Stimulated activated CD4-positive, alpha-beta T cell treated with anti-CD3 and anti-CD28 coated beads, TNF-alpha, amount 100 ng/mL, for 4 hours (primary cell): ENCODE results near the gene PRKCA.

Experiments
- DNase-seq, 3 experiments: peaks; one replicate each; pipeline ENCODE4 v3.0.0-alpha.2; 2020; ENCODE audit warnings: low read depth in 3 of 3

The PRKCA gene

DNA sequence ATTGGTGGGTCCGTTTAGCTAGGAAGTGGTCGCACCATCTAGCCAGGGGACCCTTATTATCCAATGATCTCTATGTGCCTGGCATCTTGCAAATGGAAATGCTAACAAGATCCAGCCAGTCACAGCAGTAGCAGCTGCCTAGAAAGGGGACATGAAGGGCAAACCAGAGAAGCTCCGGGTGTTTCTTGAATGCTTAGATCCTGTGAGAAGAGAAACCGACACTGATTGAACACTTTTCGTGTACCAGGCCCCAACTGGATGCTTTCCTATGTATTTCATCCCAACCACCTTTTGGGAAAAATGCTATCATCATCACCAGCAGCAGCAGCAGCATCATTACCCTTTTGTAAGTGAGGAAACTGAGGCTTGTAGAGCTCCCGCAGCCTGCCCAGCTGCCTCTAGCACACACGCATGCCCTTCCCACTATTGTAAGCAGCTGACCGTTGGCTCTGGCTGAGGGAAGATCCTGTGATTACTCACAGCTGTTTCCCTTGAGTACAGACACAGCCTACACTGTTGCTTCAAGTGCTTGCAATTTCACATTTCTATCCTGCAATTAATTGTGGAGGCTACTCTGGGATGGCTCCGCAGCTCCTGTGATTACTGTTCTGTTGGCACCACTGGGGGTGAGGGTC is 351.8 kb downstream of the PRKCA start:
- no peak for DNase-seq

DNA sequence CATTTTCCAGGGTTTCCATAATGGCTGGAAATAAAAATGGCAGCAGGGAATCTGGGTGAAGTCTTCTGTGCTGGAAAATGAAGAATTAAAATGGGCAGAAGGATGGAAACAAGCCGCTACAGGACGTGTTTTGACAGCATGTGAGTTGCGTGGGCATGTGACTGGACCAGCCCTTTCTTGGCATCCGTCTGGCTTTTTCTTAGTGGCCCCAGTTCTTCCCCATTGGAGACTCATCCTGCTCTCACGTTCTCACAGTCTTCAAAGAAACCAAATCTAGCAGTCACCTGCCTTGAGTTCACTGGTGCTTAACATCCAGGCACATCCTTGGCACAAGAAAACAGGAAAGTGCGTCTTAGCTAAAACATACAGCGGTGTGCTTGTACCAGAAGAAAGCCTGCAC is 352.4 kb downstream of the PRKCA start:
- no peak for DNase-seq

DNA sequence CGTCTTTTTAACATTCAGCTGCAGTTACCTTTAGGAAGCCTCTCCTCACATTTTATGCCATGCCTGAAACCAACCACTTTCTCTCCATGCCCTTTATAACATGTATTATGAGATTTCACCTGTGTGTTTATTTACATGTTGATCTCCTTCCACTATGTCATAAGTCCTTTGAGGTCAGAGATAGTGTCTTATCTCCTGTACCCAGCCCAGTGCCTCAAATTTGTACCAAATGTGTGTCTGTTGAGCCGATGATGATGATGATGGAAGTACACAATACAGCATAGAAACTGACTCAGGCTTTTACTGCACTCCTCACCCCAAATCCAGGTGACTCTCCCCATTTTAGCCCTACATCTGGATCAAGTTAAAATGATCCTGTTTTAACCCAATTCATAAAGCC is 353.0 kb downstream of the PRKCA start:
- DNase-seq, result no peak

DNA sequence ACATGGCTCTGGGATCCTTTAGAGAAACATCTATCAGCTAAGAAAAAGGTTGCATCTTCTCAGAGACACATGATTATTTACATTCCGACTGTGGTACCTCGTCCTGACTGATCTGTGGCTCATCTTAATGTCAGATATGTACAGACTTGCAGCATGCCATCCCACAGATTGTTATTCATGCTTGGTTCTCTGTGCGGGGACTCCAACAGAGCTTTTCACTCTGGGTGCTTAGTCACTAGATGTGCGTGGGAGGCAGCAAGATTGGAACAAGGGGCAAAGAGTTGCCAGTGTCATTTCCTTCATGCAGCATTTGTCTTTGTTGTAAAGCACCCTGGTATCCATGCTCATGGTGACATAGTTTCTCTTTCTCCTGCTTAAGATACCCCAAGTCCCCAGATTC is 353.4 kb downstream of the PRKCA start:
- peak; percentile 24 to 45 (median 36) for DNase-seq

DNA sequence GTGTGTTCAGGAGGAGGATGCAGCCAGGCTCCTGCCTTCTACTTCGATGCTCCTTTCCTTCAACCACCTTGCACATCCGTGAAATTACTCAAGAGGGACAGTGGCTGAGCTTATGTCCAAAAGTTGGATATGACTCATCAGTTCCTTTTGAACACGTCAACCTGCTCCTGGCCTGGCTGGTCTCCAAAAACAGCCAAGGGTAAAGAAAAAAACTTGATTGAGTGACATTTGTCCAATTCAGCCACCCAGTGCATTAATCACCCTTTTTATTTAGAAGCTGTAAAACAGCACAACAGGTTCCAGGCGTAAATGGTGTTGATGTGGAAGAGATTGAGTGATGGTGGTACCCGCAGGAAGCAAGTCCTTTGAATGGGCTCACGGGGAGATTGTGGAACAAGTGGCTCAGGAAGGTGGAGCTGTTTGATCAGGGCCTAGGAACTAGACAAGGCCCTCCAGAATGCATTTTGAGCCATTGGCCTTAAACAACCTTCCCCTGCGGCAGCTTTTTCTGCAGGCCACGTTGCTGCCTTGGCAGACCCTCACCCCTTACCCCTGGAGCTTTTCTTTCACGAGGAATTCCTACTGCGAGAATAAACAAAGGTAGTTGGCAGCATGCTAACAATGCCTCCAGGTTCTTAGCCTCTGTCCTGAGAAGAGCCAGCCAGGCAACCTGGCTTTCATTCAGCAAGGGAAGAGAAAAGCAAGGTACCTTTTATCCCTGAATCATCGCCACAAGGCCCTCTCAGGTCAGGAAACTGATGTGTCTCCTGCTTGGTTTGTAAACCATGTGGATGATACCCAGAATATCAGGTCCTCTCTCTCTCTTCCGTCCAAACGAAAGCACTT is 359.2 kb downstream of the PRKCA start:
- no peak for DNase-seq

DNA sequence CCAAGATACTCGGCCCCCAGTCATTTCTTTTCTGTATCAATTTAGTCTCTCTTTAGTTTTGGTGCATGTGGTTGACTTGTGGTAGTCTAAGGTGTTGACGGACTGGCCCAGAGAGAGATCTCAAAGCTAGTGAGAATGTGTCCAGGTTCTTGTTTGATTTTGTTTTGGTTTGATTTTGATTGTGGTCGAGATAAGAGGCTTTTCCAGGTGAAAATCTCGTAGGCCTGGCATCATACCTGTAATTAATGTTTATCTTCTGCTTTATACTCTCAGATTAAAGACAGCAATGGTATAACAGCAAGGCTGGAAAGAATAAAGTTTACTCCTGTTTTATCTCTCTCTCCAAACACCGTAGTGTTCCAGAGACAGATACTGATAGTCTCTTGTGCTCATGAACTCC is 360.1 kb downstream of the PRKCA start:
- DNase-seq, result no peak

DNA sequence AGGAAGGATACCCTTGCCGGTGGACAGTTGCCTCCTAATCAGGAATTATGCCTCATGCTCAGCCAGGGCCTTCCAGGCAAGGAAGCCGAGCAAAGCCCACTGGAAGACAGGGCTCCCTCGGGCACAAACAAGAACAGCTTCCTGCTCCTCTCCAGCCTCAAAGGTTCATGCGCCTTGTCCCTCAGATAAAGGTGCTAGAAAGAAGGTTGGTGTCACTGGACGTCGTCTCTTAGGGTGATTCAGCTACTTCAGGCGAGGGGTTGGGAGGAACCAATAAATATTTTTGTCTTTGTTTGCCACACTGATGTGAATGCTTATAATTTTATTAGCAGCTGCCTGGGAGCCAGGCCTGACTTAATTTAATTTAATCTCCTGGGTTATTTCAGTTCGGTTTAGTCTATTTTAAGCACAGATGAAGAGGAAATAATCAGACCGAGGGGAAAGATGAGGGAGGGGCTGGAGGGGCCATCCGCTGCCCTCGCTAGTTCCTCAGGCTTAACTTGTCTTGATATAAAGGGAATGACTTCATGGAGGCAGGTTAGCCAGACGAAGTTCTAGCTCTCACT is 360.7 kb downstream of the PRKCA start:
- DNase-seq, result no peak

DNA sequence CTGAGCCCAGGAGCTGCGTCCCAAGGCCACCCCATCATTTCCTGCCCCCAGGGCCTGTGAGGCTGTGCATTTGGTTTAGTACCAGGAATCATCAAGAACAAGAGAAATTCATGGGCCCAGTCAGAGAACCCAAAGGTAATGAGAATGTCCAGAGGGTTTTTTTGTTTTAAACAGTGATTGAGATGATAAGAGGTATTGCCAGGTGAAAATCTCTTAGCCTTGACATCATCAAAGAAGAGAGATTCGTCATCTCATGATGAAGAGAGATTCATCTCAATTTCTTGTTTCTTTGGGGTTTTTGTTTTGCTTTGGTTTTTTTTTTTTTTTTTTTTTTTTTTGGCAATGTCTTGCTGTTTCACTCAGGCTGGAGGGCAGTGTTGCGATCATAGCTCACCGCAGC is 361.9 kb downstream of the PRKCA start:
- DNase-seq, result no peak

DNA sequence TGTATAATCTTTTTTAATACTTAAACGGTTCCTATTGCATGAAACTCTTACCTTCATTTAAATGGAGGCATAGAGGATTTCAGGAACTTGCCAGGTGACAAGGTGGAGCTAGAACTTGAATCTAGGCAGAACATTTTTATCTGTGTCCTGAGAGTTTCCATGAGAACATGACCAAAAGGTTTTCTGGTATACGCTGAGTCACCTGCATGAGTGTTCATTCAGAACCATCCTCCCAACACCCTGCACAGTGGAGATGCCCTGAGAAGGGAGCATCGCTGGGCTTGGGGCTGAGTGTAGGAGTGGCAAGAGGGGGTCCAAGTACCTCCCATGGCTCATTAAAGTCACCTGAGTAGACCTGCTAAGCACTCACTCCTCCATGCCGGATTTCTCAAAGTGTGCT is 362.8 kb downstream of the PRKCA start:
- no peak for DNase-seq

DNA sequence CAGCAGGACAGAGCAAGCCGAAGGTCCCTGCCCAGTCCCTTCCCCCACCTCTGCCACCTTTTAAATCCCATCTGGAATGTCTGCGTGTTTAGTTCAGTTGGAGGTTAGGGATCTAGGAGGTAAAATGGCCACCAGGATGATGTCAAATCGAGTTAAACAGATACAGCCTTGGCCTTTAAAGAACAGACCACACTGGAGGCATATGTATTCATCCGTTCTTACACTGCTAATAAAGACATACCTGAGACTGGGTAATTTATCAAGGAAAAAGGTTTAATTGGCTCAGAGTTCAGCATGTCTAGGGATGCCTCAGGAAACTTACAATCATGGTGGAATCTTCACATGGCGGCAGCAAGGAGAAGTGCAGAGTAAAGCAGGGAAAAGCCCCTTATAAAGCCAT is 364.7 kb downstream of the PRKCA start:
- no peak for DNase-seq

DNA sequence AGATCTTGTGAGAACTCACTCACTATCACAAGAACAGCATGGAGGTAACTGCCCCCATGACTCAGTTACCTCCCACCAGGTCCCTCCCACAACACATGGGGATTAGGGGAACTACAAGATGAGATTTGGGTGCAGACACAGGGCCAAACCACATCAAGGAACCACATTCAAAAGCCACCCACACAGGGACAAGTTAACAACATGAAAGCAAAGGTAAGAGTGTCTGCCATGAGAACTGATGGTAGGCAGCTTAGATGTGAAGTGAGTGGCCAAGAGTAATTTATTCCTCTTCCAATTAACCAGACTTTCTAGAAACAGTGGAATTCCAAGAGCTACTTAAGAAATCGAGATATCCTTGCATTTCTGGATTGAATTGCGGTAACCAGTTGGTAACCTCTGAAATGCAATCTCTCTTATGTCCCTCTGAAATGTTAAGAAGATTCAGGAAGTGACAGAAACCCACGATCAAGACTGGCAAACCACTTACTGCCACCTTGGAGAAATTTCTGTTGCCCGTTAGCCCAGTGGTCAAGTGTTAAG is 365.1 kb downstream of the PRKCA start:
- peak; percentile 19 to 69 (median 57) for DNase-seq

DNA sequence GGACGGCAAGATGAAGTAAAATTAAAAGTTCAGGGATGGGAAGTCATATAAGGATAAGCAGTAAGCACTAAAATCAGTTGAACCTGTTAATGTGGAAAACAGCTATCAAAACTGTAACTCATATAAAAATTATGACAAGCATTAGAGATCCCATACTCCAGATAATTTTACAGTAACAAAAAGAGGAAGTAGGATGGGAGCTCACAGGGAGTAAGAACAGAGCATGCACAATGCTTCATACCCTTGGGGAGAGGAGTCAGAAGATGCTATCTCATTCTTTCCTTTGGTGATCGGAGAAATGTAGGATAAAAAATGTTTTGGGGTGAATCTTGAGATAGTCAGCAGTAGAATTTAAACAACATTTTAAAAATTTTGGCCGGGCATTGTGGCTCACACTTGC is 367.8 kb downstream of the PRKCA start:
- DNase-seq, result no peak

DNA sequence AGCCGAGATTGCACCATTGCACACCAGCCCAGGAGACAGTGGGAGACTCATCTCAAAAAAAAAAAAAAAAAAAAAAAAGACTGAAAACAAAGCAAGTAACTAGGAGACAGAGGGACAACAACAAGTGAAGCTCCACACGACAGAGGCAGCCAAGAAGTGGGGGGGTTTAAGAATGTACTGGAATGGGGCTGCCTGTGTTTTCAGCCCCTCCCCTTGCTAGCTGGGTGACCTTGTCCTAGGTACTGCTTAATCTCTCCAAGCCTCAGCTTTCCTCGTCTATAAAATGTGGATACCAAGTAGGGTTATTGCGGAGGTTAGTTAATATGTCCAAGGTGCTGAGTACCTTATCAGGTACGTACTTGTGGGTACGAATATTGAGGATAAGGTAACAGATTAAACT is 368.7 kb downstream of the PRKCA start:
- no peak for DNase-seq

DNA sequence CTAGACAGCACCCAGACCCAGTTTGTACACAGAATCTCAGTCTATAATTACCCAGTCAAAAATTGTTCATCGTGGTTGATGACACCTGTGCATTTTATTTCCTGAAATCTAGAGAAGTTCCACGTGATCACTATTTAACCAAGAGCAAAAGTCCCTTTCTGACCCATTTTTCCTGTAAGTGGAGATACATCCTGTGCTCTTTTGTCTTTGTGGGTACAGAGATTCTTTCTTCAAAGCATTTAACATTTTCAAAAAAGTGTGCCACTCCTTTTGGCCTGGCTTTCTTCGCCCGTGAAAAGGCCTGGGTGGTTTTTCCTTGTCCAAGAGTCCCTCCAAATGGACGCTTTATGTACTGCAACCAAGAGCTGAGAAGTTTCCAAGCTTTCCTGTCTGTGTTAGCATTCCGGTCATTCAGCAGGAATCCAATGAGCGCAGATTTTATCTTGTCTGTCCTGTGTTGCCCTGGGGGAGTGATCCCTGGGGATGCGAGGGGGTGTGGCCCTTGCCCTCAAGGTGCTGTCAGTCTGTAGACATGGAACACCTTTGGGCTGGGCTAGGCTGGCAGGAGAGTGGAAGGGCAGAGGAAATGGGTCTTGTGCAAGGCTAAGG is 371.4 kb downstream of the PRKCA start:
- peak; percentile 14 to 48 (median 27) for DNase-seq

DNA sequence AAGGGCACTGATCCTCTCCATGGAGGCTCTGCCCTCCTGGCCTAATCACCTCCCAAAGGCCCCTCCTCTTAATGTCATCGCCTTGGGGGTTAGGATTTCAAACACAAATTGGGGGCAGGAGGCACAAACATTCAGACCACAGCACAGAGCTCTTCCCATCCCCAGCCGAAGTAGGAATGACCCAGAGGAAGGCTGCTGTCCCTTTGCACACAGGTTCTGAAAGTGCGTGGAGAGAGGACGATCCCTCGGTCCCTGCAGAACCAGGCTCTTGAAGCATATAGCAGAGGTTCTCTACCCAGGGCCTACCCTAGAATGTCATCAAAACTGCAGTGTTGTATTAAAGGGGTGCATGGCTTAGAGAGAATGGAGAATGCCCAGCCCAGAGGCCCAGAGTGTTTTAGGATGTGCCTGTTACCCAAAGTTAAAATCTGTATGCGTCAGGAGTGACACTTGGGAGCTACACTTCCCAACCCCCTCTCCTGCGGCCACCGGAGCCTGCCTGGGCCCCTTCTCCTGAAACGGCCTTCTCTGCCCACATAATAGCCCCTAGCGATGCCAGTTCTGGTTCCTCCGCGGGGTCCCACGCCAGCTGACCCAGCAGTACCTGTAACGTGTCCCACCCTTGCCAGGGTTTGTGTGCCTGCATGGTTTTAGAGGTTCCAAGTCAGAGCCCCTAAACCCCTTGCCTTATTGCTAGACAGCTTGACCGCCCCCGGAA is 373.0 kb downstream of the PRKCA start:
- no peak for DNase-seq

DNA sequence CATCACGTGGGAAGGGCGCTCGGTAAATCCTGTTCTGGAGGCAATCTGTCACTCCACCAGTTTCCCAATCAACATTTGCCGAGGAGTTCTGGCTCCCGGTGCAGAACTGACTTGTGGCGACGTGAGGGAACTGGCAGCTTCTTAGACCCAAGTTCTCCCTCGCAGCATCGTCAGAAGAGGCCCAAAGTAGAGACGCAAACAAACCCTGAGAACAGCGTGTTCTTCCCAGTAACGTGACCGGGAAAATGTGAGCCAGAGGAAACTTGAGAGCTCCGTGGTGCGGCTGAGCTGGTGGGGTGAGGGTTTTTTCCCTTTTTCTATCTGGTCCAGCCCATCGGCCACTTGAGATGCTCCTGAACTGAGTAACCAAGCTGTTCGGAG is 373.6 kb downstream of the PRKCA start:
- DNase-seq, result no peak

DNA sequence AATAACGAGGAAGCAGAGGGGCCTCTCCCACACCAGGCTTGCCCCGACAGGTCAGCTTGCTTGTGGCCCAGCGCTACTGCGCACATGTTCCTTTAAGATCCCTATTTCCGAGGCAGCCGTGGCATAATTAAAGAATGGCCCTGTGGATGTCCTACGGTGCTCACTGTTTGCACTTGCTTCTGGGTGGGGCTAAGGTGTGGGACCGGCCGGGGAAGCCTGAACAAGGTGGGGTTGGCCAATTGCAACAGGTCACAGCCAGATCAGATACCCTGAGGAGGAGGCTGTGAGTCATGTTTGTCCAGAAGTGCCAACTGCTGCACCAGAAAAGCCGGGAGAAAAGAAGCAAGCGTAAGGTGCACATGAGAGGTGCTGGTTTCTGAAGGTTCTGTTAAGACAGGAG is 374.0 kb downstream of the PRKCA start:
- no peak for DNase-seq

DNA sequence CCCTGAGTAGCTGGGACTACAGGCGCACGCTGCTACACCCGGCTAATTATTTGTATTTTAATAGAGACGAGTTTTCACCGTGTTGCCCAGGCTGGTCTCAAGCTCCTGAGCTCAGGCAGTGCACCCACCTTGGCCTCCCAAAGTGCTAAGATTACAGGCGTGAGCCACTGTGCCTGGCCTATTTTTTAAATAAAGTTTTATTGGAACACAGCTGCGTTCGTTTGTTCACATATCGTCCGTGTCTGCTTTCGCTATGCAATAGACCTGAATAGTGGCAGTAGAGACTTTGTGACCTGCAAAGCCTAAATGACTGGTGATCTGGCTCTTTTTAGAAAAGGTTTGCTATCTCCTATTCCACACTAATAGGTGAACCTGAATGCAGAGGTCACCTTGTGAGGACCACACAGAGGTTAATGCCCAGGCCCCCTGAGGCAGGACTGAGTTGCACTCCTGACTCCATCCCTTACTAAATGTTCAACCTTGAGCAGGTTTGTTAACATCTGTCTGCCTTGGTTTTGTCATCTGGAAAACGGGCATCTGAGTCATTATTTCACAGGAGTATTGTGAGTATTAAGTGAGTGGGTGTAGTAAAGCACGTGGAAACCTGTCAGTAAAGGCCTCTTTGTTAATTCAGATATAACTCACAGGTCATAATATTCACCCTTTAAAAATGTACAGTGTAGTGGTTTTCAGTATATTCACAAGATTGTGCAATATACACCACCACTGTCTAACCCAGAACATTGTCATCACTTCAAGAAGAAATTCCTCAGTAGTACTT is 375.0 kb downstream of the PRKCA start:
- DNase-seq, result no peak

DNA sequence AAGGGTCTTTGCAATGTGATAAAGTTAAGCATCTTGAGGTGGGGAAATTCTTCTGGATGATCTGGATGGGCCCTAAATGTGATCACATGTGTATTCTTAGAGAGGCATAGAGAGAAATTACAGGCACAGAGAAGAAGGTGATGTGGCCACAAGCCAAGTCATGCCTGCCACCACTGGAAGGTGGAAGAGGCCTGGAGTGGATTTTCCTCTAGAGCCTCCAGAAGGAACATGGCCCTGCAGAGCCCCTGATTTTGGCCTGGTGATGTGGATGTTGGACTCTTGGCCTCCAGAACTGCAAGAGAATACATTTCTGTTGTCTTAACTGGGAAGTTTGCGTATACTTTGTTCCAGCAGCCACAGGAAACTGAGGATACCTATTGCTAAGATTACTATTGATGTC is 375.6 kb downstream of the PRKCA start:
- DNase-seq, result no peak

DNA sequence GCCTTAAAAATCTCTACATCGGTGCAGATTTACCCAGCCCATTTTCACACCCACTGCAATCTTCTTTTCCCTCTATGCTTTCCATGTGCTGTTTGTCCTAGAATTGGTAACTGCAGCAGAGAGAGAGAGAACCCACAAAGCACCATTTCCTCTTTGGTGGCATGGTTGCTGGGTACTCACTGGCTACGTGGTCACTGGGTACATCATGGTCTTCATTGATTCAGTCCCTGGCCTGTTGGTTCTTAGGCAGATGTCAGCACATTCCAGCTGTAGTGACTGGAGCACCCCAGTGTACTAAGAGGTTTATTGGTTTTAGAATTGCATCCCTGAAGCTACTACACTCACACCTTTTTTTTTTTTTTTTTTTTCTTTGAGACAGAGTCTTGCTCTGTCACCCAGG is 376.4 kb downstream of the PRKCA start:
- DNase-seq, result no peak
